NCI-H774 (cell line): ENCODE measurements around the gene DNM1.
"Not testable (repeated sequence)": the region's sequence is repeated elsewhere in the genome, so short reads cannot be mapped to it uniquely, and the experiment has no call there.

ENCODE experiments used
- DNase-seq: peaks from one replicate; lab custom pipeline; 2025; lab: John Stamatoyannopoulos, UW

The DNM1 gene

DNA sequence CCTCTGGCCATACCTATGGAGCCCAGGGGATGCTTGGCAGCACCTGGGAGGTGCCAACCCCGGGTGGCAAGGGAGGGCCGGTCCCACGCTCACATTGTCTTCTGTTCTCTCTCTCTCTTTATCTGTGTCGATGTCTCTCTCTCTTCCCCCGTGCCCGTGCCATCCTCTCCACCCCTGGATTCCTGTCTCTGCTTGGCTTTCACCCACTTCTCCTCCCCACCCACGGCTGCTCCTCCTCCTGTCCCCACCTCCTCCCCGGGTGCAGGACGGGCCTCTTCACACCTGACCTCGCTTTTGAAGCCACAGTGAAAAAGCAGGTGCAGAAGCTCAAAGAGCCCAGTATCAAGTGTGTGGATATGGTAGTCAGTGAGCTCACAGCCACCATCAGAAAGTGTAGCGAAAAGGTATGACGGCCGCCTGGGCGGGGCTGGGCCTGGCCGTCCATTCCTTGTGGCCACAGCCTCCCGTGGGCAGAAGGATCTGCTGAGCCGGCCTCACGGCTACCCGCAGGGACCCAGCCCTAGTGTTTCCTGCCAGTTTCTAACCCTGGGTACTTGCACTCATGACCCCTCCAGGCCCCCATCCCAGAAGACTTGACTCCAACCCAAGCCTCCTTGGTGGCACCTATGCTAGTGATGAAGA is 22.7 kb downstream of the DNM1 start:
- DNase-seq = no peak

DNA sequence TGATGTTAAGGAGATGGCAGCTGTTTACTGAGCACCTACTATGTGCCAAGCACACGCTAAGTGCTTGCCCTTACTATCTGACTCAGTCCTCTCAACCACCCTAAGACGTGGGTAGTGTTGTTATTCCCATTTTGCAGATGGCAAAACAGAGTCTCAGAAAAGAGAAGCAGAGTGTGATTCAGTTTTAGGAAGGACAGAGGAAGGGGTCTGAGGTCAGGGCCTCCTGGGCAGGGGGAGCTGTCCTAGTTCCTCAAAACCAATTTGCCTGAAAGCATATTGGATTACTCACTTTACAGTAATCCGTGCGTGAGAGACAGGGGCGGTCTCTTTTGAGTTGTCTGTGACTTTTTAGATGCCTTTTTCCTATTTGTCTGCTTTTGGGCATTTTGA is 23.2 kb downstream of the DNM1 start:
- DNase-seq = no peak

DNA sequence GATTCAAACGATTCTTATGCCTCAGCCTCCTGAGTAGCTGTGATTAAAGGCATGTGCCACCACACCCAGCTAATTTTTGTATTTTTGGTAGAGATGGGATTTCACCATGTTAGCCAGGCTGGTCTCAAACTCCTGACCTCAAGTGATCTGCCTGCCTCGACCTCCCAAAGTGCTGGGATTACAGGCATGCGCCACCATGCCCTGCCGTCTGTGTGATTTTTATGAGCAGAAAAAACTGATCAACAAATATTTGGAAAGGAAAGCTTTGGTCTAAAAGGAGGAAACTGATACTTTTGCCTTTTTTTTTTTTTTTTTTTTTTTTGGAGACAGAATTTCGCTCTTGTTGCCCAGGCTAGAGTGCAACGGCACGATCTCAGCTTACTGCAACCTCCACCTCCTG is 27.7 kb downstream of the DNM1 start:
- DNase-seq = not testable (repeated sequence)

DNA sequence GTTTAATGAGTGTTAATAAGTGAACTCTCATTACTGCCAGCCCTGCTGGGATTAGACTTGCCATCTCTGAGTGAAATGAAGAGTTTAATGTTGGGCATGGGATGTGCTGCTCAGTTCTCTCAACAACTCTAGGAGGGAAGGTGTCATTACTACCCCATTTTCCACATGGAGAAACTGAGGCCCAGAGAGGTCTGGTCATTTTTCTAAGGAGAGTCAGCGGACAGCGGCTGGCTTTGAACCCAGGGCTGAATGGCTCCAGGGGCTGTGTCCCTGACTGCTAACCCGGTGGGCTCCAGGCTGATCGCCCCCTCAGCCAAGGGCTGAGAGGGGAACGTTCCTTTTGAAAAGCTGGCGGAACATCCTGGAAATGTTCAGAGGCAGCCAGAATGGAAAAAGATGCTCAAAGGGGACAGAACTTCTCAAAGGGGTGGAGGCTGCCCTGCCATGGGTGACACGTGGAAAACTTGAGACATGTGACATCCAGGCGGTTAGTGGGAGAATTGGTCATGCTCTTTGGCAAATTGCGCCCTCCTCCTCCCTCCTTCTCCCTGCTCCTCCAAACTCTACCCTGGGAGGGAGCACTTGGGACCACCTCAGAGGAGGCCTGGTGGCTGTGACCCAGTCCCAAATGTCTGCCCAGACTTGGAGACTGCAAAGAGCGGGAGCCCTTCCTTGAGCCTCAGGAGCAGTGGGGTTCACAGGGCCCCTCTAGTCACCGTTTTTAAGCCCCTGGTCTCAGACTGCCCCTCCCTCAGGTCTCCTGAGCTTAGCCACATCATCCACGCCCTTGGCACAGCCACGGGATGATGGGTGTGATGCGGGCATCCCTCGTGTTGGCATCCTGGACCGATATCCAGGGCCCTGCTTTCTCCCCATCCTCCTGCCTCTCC is 28.7 kb downstream of the DNM1 start:
- DNase-seq = no peak

GRCh38 chr9:128232528-128233428 is 29.6 kb downstream of the DNM1 start:
- DNase-seq = no peak

DNA sequence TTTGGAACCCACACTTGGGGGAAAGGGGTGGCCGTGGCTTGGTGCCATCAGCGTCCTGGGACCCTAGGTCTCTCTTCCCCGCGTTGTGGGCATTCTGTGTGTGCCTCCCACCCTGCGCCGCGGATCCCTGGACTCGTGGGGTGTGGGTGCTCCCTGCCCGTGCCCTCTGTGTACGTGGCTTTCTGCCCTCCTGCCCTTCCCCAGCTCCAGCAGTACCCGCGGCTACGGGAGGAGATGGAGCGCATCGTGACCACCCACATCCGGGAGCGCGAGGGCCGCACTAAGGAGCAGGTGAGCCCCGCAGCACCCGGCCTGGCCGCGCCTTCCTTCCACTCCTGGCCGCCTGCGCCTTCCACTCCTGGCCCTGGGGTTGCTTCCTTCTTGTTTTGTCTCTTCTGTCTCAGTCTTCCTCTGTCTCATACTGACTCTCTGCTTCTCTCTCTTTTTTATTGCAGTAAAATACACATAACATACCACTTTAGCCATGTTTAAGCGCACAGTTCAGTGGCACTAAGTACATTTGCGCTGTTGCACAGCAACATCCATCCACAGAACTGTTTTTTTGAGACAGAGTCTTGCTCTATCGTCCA is 30.7 kb downstream of the DNM1 start:
- DNase-seq = no peak

DNA sequence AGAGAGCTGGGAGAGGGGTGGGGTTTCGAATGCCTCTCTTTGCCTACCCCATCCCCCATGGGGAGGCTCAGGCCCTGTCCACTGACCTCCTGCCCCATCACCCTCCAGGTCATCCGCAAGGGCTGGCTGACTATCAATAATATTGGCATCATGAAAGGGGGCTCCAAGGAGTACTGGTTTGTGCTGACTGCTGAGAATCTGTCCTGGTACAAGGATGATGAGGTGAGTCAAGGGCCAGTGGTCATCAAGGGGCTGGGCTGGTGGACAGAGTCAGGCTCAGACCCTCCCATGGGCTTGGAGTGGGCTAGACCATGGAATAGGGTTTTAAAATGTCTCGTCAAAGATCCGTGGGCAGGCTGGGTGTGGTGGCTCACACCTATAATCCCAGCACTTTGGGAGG is 38.9 kb downstream of the DNM1 start:
- no peak for DNase-seq

DNA sequence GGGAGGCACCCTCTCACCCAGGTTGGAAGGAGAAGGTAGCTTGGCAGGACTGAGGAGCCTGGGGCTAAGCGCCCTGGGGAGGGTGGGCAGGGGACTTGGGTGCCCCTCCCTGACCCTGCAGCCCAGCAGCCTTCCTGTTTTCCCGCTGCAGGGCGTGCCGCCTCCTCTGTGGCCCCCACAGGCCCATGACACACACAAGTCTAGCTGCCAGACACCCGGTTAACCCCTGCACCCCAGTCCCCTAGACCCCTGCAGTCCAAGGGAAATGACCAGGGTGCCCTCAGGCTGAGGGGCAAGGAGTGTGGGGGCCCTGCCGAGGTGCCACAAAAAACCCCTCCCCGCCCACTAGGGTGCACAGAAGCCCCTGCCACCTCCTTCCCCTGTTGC is 39.6 kb downstream of the DNM1 start:
- DNase-seq = no peak

GRCh38 chr9:128243215-128244018 is 40.2 kb downstream of the DNM1 start:
- no peak for DNase-seq

- DNase-seq = no peak
These were observed 41.1 kb downstream of the DNM1 start for GRCh38 chr9:128244091-128244836.

DNA sequence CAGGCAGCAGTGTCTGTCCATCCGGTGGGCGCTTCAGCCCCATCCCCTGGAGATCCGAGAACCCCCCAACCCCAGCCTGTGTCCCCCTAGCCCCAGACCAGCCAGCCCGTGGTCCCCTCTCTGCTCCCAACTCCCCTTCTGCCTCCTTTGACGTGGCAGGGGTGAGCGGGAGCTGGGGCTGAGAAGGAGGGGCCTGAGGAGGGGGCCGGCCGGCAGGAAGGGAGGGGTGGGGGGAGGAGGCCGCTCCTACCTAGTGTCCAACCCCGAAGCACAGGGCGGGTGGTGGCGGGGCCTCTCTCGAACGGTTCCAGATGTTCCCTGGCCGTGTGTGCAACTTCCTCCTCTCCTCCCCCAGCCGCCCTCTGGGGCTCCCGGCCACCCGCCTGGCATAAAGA is 41.7 kb downstream of the DNM1 start:
- no peak for DNase-seq

- DNase-seq = no peak
These were observed 42.4 kb downstream of the DNM1 start for GRCh38 chr9:128245421-128246151.

DNA sequence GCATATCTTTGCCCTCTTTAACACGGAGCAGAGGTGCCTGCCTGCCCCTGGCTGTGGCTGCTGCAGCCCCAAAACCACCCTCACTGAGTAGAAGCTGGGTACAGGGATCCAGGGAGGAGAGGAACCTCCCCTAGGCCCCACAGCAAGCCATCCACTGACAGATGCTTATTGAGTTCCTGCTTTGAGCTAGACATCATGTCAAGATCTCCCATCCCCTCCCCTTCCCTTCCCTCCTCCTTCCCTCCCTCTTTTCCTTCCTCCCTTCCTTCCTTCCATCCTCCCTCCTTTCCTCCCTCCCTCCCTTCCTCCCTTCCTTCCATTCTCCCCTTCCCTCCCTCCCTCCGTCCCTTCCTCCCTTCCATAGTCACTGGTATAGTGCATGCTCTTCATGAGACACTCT is 43.3 kb downstream of the DNM1 start:
- DNase-seq = no peak

GRCh38 chr9:128247226-128247803 is 44.1 kb downstream of the DNM1 start:
- DNase-seq = no peak

- DNase-seq = no peak
These were observed 46.4 kb downstream of the DNM1 start for GRCh38 chr9:128249558-128249907.

- no peak for DNase-seq
These were observed 47.0 kb downstream of the DNM1 start for GRCh38 chr9:128249908-128250838.

DNA sequence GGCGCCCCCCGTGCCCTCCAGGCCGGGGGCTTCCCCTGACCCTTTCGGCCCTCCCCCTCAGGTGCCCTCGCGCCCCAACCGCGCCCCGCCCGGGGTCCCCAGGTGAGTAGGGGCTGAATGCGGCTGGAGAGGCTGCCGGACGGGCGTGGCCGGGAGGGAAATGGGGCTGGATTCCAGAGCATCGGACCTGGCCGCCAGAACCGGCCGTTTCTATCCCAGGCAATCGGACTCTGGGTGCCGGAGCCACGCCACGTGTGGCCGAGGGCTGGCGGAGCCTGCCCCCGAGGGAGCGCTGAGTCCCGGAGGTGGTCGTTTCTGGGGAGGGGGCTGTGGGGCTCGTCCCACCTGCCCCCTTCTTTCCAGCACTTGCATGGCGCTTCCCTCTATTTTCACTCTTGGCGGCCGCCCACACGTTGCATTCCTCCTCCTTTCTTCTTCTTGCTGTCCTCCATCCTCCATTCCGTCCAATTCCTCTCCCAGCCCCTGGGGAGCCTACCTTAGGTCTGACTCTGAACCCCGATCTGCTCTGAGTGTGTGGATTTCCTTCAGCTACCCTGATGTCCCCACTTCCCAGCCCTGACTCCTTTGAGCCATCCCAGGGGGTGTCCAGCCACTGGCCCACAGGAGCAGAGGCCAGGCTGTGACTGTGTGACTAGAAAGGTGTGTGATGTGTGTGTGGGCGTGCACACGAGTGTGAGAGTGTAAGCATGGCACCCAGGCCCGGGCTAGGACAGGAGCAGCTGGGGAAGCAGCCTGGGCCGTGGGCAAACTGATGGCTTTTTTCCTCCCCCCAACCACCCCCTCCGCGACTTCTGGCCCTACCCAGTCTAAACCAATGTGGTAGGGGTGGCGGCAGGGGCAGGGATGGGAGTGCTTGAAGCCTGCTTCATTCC is 47.9 kb downstream of the DNM1 start:
- DNase-seq = no peak

DNA sequence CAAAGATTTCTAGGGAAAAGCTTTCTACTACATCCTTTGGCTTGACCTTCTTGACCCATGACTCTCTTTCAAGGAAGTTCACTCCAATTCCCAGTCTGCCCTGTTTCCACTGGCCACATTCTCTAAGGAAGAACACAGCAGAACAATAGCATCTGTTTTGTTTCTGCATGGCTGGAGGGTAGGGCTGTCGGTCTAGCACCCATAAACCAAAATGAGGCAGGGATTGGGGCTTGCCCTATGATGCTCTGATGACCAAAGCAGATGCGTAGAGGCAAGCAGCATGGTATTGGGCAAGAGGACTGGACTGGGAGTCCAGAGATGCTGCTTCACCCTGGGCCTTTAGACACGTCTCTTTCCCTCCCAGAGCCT is 48.5 kb downstream of the DNM1 start:
- DNase-seq = no peak
